WTC11 (cell line): ENCODE measurements around the gene STT3B.

Experiments used
- ATF6 ChIP-seq: sonication (generic); formaldehyde crosslinking; IDR thresholded peaks from 2 replicates; pipeline ENCODE4 v1.8.1; 2023; ENCODE audit warnings: mild to moderate bottlenecking, missing genetic modification reagents
- CTCF ChIP-seq: fragments of 200-600 bp; IDR thresholded peaks from 2 replicates; pipeline ENCODE4 v1.8.0; 2022; ENCODE audit warnings: antibody characterized with exemption
- E2F1 ChIP-seq: sonication (generic); formaldehyde crosslinking; IDR thresholded peaks from 2 replicates; pipeline ENCODE4 v1.8.0; 2022; ENCODE audit warnings: mild to moderate bottlenecking, missing genetic modification reagents
- ETV6 ChIP-seq: sonication (generic); formaldehyde crosslinking; IDR thresholded peaks from 2 replicates; pipeline ENCODE4 v1.8.1; 2022; ENCODE audit warnings: mild to moderate bottlenecking, missing genetic modification reagents
- GRHL2 ChIP-seq: fragments of 250-450 bp; sonication (Bioruptor Pico); IDR thresholded peaks from 2 replicates; pipeline ENCODE4 v1.8.0; 2022; ENCODE audit warnings: mild to moderate bottlenecking, moderate library complexity; ENCODE audit not compliant: insufficient replicate concordance, severe bottlenecking
- NR1H2 ChIP-seq: sonication (generic); formaldehyde crosslinking; IDR thresholded peaks from 2 replicates; pipeline ENCODE4 v1.9.0; 2021; ENCODE audit warnings: mild to moderate bottlenecking, moderate library complexity, missing genetic modification reagents
- NR2C2 ChIP-seq: sonication (generic); formaldehyde crosslinking; IDR thresholded peaks from 2 replicates; pipeline ENCODE4 v1.8.0; 2022; ENCODE audit warnings: mild to moderate bottlenecking, missing genetic modification reagents
- SP1 ChIP-seq: sonication (generic); formaldehyde crosslinking; conservative IDR thresholded peaks from 2 replicates; pipeline ENCODE4 v1.8.1; 2022; ENCODE audit warnings: missing genetic modification reagents
- USF2 ChIP-seq: sonication (generic); formaldehyde crosslinking; IDR thresholded peaks from 2 replicates; pipeline ENCODE4 v1.8.1; 2023; ENCODE audit warnings: mild to moderate bottlenecking, missing genetic modification reagents, moderate library complexity
- ZNF512 ChIP-seq: sonication (generic); formaldehyde crosslinking; IDR thresholded peaks from 2 replicates; pipeline ENCODE4 v1.8.1; 2022; ENCODE audit warnings: missing genetic modification reagents, borderline replicate concordance

- TF ChIP-seq CTCF (no peak), SP1 (CRISPR knock-in tag) (no peak), NR1H2 (no peak), GRHL2 (no peak), E2F1 (CRISPR knock-in tag) (no peak), ETV6 (CRISPR knock-in tag) (no peak), USF2 (CRISPR knock-in tag) (no peak), ZNF512 (CRISPR knock-in tag) (no peak), ATF6 (CRISPR knock-in tag) (no peak), NR2C2 (CRISPR knock-in tag) (no peak)
These were observed 80.9 kb downstream of the STT3B start for GRCh38 chr3:31613654-31614053.
